A549 (cell line): ENCODE data around the gene PDCD1LG2.

Experiments
- BHLHE40 ChIP-seq: IDR thresholded peaks from 2 replicates; pipeline ENCODE4 v1.6.1; 2012; ENCODE audit warnings: low read depth, low read length, inconsistent platforms
- HDAC2 ChIP-seq: fragments of 200-600 bp; sonication (generic); IDR thresholded peaks from 2 replicates; pipeline ENCODE4 v1.6.1; 2016
- POLR2A ChIP-seq: IDR thresholded peaks from 2 replicates; pipeline ENCODE4 v1.6.1; 2012; ENCODE audit warnings: mild to moderate bottlenecking, low read length
- RARB ChIP-seq: fragments of 250-450 bp; sonication (Bioruptor Pico); IDR thresholded peaks from 2 replicates; pipeline ENCODE4 v1.8.0; 2021; ENCODE audit warnings: mild to moderate bottlenecking, moderate library complexity
- RNF2 ChIP-seq: fragments of 200-600 bp; sonication (generic); IDR thresholded peaks from 2 replicates; pipeline ENCODE4 v1.6.1; 2016; ENCODE audit warnings: low read depth, mild to moderate bottlenecking, antibody characterized with exemption, moderate library complexity, borderline replicate concordance
- TF ChIP-seq, protein P1 (sequence below): fragments of >200 bp; sonication (Bioruptor Twin); formaldehyde crosslinking; IDR thresholded peaks from 3 replicates; pipeline ENCODE4 v1.5.1; 2016
- TF ChIP-seq, protein P2 (sequence below): fragments of 250-450 bp; sonication (Bioruptor Pico); IDR thresholded peaks from 2 replicates; pipeline ENCODE4 v1.5.0; 2021; ENCODE audit warnings: mild to moderate bottlenecking, moderate library complexity, borderline replicate concordance
- TF ChIP-seq, protein P3 (sequence below): fragments of 450-650 bp; IDR thresholded peaks from 2 replicates; pipeline ENCODE4 v1.6.1; 2014; ENCODE audit warnings: antibody characterized with exemption

DNA sequence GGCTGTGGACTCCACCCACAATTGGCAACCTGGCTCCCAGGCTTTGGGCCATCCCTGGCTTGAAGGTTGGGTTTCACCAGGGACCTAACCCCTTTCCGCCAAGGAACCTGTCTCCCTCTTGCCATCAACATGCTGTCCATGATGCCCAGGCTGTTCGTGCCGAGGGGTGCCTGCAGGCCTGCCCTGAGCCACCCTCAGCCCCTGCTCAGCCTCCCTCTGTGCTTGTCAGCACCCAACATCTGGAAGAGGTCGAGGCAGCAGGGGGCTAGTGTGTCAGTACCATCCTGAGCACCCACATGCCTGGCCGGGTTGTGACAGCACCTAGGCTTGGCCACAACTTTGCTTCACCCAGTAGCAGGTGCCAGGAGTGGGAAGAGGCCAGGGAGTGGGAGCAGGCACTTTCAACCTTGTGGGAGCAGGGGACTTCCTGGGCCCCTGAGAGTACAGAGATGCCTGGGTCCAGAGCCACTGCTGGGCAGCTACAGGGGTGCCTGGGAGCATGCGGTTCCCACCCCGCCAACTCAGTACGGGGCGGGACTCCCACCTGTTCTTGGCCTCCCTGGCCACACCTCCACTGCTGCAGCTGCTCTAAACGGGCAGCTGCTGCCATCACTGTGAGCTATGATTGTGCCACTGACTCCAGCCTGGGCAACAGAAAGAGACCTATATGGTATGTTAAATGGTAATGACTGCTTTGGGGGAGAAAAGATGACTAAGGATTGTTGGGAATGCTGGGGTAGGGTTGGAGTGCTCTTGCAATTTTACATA is 6.3 kb downstream of the PDCD1LG2 start:
- TF ChIP-seq, protein P1, sequence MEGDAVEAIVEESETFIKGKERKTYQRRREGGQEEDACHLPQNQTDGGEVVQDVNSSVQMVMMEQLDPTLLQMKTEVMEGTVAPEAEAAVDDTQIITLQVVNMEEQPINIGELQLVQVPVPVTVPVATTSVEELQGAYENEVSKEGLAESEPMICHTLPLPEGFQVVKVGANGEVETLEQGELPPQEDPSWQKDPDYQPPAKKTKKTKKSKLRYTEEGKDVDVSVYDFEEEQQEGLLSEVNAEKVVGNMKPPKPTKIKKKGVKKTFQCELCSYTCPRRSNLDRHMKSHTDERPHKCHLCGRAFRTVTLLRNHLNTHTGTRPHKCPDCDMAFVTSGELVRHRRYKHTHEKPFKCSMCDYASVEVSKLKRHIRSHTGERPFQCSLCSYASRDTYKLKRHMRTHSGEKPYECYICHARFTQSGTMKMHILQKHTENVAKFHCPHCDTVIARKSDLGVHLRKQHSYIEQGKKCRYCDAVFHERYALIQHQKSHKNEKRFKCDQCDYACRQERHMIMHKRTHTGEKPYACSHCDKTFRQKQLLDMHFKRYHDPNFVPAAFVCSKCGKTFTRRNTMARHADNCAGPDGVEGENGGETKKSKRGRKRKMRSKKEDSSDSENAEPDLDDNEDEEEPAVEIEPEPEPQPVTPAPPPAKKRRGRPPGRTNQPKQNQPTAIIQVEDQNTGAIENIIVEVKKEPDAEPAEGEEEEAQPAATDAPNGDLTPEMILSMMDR = no peak
- TF ChIP-seq, protein P2, sequence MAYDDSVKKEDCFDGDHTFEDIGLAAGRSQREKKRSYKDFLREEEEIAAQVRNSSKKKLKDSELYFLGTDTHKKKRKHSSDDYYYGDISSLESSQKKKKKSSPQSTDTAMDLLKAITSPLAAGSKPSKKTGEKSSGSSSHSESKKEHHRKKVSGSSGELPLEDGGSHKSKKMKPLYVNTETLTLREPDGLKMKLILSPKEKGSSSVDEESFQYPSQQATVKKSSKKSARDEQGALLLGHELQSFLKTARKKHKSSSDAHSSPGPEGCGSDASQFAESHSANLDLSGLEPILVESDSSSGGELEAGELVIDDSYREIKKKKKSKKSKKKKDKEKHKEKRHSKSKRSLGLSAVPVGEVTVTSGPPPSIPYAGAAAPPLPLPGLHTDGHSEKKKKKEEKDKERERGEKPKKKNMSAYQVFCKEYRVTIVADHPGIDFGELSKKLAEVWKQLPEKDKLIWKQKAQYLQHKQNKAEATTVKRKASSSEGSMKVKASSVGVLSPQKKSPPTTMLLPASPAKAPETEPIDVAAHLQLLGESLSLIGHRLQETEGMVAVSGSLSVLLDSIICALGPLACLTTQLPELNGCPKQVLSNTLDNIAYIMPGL (CRISPR knock-in tag) = no peak
- TF ChIP-seq RNF2 (no peak), HDAC2 (no peak), RARB (CRISPR knock-in tag) (no peak), POLR2A (no peak), BHLHE40 (no peak)
- TF ChIP-seq, protein P3, sequence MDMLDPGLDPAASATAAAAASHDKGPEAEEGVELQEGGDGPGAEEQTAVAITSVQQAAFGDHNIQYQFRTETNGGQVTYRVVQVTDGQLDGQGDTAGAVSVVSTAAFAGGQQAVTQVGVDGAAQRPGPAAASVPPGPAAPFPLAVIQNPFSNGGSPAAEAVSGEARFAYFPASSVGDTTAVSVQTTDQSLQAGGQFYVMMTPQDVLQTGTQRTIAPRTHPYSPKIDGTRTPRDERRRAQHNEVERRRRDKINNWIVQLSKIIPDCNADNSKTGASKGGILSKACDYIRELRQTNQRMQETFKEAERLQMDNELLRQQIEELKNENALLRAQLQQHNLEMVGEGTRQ = no peak
